WTC11 (cell line): ENCODE results near the gene ABCA3. TPM values are rescaled to one million over a fixed set of nuclear protein-coding genes. Genes with fewer than 3 reads are reported as not detected.

Source experiments
- ATAC-seq: fragments of 200-7000 bp; cut with Tn5 transposase; 2 replicates; pipeline ENCODE4 v1.10.0; 2021; ENCODE audit warnings: mild to moderate bottlenecking, moderate library complexity
- CTCF ChIA-PET: fragments of 300-600 bp; sonication (Branson Sonifier 250); formaldehyde crosslinking; loops from one replicate; lab custom pipeline; 2021; ENCODE audit warnings: antibody characterized with exemption; lab: Charles Lee
- POLR2A ChIA-PET: fragments of 350-600 bp; sonication (Branson Sonifier 250); formaldehyde crosslinking; loops from one replicate; lab custom pipeline; 2021; ENCODE audit warnings: antibody characterized with exemption; lab: Charles Lee
- DNase-seq: peaks from one replicate; pipeline ENCODE4 v3.0.0; 2021; ENCODE audit warnings: low spot score
- H3K27ac Mint-ChIP-seq: 2 replicates; pipeline ENCODE4 v1.8.0; 2021; ENCODE audit warnings: mixed read lengths
- H3K27me3 Mint-ChIP-seq: 2 replicates; pipeline ENCODE4 v1.8.0; 2021; ENCODE audit warnings: low read depth, mild to moderate bottlenecking, moderate library complexity, mixed read lengths
- H3K36me3 Mint-ChIP-seq: 2 replicates; pipeline ENCODE4 v1.8.0; 2021; ENCODE audit warnings: mixed read lengths
- H3K4me1 Mint-ChIP-seq: 2 replicates; pipeline ENCODE4 v1.8.0; 2022; ENCODE audit warnings: mixed read lengths
- H3K4me3 Mint-ChIP-seq: 2 replicates; pipeline ENCODE4 v1.8.0; 2021; ENCODE audit warnings: mild to moderate bottlenecking, moderate library complexity, mixed read lengths
- H3K9me3 Mint-ChIP-seq: 2 replicates; pipeline ENCODE4 v1.8.0; 2021; ENCODE audit warnings: mixed read lengths
- ETV6 ChIP-seq: sonication (generic); formaldehyde crosslinking; IDR thresholded peaks from 2 replicates; pipeline ENCODE4 v1.8.1; 2022; ENCODE audit warnings: mild to moderate bottlenecking, missing genetic modification reagents
- FOXJ3 ChIP-seq: sonication (generic); formaldehyde crosslinking; IDR thresholded peaks from 2 replicates; pipeline ENCODE4 v1.9.0; 2021; ENCODE audit warnings: missing genetic modification reagents, mild to moderate bottlenecking, borderline replicate concordance
- FOXP1 ChIP-seq: sonication (generic); formaldehyde crosslinking; IDR thresholded peaks from 2 replicates; pipeline ENCODE4 v1.8.0; 2022; ENCODE audit warnings: missing genetic modification reagents, mild to moderate bottlenecking, moderate library complexity, borderline replicate concordance
- GABPB1 ChIP-seq: sonication (generic); formaldehyde crosslinking; IDR thresholded peaks from 2 replicates; pipeline ENCODE4 v1.8.1; 2023; ENCODE audit warnings: mild to moderate bottlenecking, missing genetic modification reagents
- KAT7 ChIP-seq: sonication (generic); formaldehyde crosslinking; IDR thresholded peaks from 2 replicates; pipeline ENCODE4 v1.8.1; 2023; ENCODE audit warnings: missing genetic modification reagents, mild to moderate bottlenecking, borderline replicate concordance
- MXD4 ChIP-seq: fragments of 250-450 bp; sonication (Bioruptor Pico); IDR thresholded peaks from 2 replicates; pipeline ENCODE4 v1.8.0; 2021; ENCODE audit warnings: mild to moderate bottlenecking, moderate library complexity, borderline replicate concordance
- NR1H2 ChIP-seq: sonication (generic); formaldehyde crosslinking; IDR thresholded peaks from 2 replicates; pipeline ENCODE4 v1.9.0; 2021; ENCODE audit warnings: mild to moderate bottlenecking, moderate library complexity, missing genetic modification reagents
- NR2C2 ChIP-seq: sonication (generic); formaldehyde crosslinking; IDR thresholded peaks from 2 replicates; pipeline ENCODE4 v1.8.0; 2022; ENCODE audit warnings: mild to moderate bottlenecking, missing genetic modification reagents
- OVOL2 ChIP-seq: fragments of 250-450 bp; sonication (Bioruptor Pico); IDR thresholded peaks from 2 replicates; pipeline ENCODE4 v1.9.0; 2021; ENCODE audit warnings: mild to moderate bottlenecking, borderline replicate concordance
- RELA ChIP-seq: sonication (generic); formaldehyde crosslinking; IDR thresholded peaks from 2 replicates; pipeline ENCODE4 v1.8.1; 2022; ENCODE audit warnings: missing genetic modification reagents, mild to moderate bottlenecking, borderline replicate concordance
- ZNF219 ChIP-seq: sonication (generic); formaldehyde crosslinking; IDR thresholded peaks from 2 replicates; pipeline ENCODE4 v1.8.0; 2023; ENCODE audit warnings: missing genetic modification reagents, mild to moderate bottlenecking, borderline replicate concordance
- ZNF232 ChIP-seq: sonication (generic); formaldehyde crosslinking; IDR thresholded peaks from 2 replicates; pipeline ENCODE4 v1.8.0; 2022; ENCODE audit warnings: mild to moderate bottlenecking, missing genetic modification reagents
- ZNF423 ChIP-seq: fragments of 250-450 bp; sonication (Bioruptor Pico); IDR thresholded peaks from 2 replicates; pipeline ENCODE4 v2.1.2; 2022; ENCODE audit warnings: mild to moderate bottlenecking, moderate library complexity
- total RNA-seq: library from RNA; stranded (reverse); gene quantifications from 3 replicates; pipeline ENCODE4 v1.2.3, GENCODE V29; 2021
- TF ChIP-seq, protein P1 (sequence below): fragments of 250-450 bp; sonication (Bioruptor Pico); IDR thresholded peaks from 2 replicates; pipeline ENCODE4 v1.9.0; 2021; ENCODE audit warnings: mild to moderate bottlenecking, borderline replicate concordance
- TF ChIP-seq, protein P2 (sequence below): sonication (generic); formaldehyde crosslinking; IDR thresholded peaks from 2 replicates; pipeline ENCODE4 v1.8.1; 2022; ENCODE audit warnings: missing genetic modification reagents, borderline replicate concordance
- TF ChIP-seq, protein P3 (sequence below): fragments of 250-450 bp; sonication (Bioruptor Pico); conservative IDR thresholded peaks from 2 replicates; pipeline ENCODE4 v1.9.0; 2021; ENCODE audit warnings: mild to moderate bottlenecking
- TF ChIP-seq, protein P4 (sequence below): sonication (generic); formaldehyde crosslinking; IDR thresholded peaks from 2 replicates; pipeline ENCODE4 v1.8.0; 2023; ENCODE audit warnings: missing genetic modification reagents
- TF ChIP-seq, protein P5 (sequence below): fragments of 250-450 bp; sonication (Bioruptor Pico); IDR thresholded peaks from 2 replicates; pipeline ENCODE4 v1.9.0; 2021; ENCODE audit warnings: moderate library complexity, mild to moderate bottlenecking, inconsistent platforms, borderline replicate concordance

Gene ABCA3
- total RNA-seq, 1 experiment from 2014 or later = 12.1 TPM

DNA sequence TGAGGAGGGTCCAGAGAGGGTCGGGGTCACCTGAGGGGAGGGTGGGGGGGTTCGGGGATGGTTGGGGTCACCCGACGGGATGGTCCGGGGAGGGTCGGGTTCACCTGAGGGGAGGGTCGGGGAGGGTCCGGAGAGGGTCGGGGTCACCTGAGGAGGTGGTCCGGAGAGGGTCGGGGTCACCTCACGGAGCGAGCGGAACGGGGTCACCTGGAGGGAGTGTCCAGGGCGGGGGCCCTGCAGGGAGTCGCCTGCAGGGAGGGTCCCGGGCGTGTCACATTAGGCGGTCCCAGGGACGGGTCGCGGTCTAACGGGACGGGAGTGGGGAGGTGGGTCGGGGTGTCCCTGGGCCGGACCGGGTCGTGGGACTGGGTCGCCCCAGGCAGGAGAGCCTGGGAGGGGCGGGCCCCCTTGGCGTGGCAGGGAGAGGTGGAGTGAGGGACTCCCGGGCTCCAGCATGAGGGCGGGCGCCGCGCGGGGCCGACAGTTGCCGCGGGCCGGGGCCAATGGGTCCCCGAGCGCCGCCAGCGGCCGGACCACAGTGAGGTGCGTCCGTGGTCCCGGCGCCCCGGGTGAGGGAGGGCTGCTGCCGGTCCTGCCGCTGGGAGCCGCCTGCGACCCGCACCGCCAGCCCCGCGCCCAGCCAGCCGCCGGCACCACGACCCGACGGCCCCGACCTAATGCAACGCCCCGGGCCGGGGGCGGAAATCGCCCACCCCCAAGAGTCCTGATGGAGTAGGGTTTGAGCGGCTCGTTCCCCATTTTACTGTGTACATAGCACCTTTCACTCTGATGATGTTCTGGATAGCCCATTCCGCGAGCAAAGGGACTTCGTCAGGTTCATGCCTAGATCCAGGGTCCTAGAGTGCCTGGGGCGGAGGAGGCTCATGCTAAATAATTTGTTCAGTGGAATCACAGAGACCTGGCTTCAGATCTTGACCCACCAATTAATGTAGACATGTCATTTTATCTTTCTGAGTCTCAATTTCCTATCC lies 1.2 kb upstream of the ABCA3 start:
- TF ChIP-seq, protein P1, sequence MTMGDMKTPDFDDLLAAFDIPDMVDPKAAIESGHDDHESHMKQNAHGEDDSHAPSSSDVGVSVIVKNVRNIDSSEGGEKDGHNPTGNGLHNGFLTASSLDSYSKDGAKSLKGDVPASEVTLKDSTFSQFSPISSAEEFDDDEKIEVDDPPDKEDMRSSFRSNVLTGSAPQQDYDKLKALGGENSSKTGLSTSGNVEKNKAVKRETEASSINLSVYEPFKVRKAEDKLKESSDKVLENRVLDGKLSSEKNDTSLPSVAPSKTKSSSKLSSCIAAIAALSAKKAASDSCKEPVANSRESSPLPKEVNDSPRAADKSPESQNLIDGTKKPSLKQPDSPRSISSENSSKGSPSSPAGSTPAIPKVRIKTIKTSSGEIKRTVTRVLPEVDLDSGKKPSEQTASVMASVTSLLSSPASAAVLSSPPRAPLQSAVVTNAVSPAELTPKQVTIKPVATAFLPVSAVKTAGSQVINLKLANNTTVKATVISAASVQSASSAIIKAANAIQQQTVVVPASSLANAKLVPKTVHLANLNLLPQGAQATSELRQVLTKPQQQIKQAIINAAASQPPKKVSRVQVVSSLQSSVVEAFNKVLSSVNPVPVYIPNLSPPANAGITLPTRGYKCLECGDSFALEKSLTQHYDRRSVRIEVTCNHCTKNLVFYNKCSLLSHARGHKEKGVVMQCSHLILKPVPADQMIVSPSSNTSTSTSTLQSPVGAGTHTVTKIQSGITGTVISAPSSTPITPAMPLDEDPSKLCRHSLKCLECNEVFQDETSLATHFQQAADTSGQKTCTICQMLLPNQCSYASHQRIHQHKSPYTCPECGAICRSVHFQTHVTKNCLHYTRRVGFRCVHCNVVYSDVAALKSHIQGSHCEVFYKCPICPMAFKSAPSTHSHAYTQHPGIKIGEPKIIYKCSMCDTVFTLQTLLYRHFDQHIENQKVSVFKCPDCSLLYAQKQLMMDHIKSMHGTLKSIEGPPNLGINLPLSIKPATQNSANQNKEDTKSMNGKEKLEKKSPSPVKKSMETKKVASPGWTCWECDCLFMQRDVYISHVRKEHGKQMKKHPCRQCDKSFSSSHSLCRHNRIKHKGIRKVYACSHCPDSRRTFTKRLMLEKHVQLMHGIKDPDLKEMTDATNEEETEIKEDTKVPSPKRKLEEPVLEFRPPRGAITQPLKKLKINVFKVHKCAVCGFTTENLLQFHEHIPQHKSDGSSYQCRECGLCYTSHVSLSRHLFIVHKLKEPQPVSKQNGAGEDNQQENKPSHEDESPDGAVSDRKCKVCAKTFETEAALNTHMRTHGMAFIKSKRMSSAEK (CRISPR knock-in tag) = no peak
- no peak for TF ChIP-seq OVOL2
- TF ChIP-seq MXD4 (CRISPR knock-in tag) = no peak
- Mint-ChIP-seq H3K9me3 (no peaks in the 10 kb centered on the region), H3K4me1 (peaks cover 8% of the 10 kb centered on the region), H3K27me3 (peaks cover 62% of the 10 kb centered on the region), H3K4me3 (peak overlapping the region; percentile 49), H3K36me3 (peaks cover 8% of the 10 kb centered on the region; the same call in 1 of the 2 replicates), H3K27ac (no peak overlapping the region)
- ChIA-PET POLR2A (no interaction called here), CTCF (no interaction called here)
- DNase-seq (peak; percentile 58), ATAC-seq (peak; percentile 5; the same call in 1 of the 2 replicates)

DNA sequence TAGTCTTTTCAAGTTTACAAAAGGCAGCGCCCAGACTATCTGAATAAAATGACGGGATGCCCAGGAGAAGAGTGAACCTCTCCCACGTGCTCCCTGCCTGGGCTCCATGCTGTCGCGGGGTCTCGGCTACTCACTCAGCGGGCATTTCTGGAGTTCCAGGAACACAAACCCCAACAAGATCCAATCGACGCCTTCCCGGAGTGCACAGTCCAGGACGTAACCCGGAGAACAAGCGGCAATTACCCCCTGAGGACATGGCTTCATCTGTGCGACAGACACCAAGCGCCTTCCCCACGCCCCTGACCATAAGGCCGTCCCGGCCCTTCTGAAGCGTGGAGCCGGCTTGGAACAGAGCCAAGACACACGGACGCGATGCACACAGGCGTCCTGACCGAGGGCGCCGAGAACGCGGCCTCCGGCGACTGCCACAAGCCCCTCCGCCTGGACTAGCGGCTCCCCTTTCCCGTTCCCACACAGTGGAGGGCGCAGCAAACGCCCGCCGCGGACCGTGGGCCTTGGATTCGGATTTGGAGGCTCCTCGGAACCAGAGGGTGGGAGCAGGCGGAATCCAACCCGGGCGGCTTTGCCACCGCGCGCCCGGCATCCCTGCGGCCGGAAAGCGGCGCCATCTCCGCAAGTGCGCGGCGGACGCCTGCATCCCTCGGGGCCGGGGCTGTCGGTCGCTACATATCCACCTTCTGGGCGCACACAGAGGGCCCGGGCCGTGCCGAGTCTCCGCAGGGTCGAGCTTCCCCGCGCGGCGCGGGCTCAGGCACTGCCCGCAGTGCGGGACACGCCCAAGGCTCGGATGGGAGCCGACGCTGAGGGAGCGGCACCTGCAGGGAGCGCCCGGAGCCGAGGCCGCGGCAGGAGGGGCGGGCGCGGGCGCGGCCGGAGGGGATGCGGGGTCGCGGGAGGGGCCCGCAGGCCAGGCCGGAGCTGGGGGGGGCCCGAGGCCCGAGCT lies 725 bp downstream of the ABCA3 start:
- CTCF ChIA-PET = interaction anchor here (0.5 to 1.4 kb wide), 21 partner anchors 9 to 729 kb away, joined by 3 to 7 read pairs (median 4); partner anchors contain the start of gene TEDC2
- peaks cover 67% of the 10 kb centered on the region for H3K27me3 Mint-ChIP-seq
- peak overlapping the region; percentile 70 for H3K4me3 Mint-ChIP-seq
- DNase-seq (peak; percentile 55), ATAC-seq (peak; percentile 27)
- H3K36me3 Mint-ChIP-seq = peaks cover 8% of the 10 kb centered on the region; the same call in 1 of the 2 replicates
- H3K4me1 Mint-ChIP-seq = peaks cover 8% of the 10 kb centered on the region
- H3K27ac Mint-ChIP-seq = no peak overlapping the region
- POLR2A ChIA-PET = interaction anchor here (1.0 kb wide), 1 partner anchor 88 kb away, joined by 4 read pairs; the partner anchor contains the start of gene ECI1
- H3K9me3 Mint-ChIP-seq = no peaks in the 10 kb centered on the region
- TF ChIP-seq ETV6 (CRISPR knock-in tag) (no peak), ZNF423 (CRISPR knock-in tag) (no peak), FOXP1 (CRISPR knock-in tag) (peak; percentile 87), FOXJ3 (CRISPR knock-in tag) (no peak), KAT7 (CRISPR knock-in tag) (no peak), NR1H2 (CRISPR knock-in tag) (0 out of 2 replicates have a peak, but pooled peaks have one; percentile 38), NR2C2 (CRISPR knock-in tag) (0 out of 2 replicates have a peak, but pooled peaks have one; percentile 42), GABPB1 (CRISPR knock-in tag) (peak; percentile 19; the same call in 1 of the 2 replicates), ZNF219 (CRISPR knock-in tag) (peak; percentile 84; the same call in 1 of the 2 replicates), RELA (CRISPR knock-in tag) (peak; percentile 66; the same call in 1 of the 2 replicates), ZNF232 (no peak)
- TF ChIP-seq, protein P2, sequence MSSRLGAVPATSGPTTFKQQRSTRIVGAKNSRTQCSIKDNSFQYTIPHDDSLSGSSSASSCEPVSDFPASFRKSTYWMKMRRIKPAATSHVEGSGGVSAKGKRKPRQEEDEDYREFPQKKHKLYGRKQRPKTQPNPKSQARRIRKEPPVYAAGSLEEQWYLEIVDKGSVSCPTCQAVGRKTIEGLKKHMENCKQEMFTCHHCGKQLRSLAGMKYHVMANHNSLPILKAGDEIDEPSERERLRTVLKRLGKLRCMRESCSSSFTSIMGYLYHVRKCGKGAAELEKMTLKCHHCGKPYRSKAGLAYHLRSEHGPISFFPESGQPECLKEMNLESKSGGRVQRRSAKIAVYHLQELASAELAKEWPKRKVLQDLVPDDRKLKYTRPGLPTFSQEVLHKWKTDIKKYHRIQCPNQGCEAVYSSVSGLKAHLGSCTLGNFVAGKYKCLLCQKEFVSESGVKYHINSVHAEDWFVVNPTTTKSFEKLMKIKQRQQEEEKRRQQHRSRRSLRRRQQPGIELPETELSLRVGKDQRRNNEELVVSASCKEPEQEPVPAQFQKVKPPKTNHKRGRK (CRISPR knock-in tag) = no peak
- TF ChIP-seq, protein P3, sequence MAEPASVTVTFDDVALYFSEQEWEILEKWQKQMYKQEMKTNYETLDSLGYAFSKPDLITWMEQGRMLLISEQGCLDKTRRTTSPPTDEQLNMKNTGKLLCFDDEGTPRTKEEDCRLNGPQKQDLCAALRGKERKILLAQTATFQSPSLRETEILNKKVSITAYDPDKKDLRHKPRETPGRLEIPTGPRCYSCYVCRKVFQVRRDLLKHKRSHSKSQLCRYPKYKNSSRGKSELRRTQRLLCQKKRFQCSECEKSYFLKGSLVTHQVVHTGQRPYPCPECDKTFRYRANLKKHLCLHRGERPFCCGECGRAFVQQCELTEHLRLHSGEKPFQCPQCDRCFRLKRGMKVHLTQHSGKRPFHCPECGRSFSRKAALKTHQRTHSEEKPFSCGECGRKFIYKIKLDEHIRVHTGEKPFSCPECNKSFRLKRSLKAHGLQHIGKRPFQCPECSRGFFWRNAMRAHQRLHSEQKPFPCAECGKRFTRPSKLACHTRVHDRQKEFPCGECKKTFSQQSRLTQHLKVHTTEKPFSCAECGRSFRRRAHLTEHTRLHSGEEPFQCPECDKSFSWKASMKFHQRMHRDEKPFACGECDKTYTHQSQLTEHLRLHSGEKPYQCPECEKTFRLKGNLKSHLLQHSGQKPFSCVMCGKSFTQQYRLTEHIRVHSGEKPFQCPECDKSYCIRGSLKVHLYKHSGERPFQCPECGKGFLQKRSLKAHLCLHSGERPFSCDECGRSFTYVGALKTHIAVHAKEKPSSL = no peak
- TF ChIP-seq, protein P4, sequence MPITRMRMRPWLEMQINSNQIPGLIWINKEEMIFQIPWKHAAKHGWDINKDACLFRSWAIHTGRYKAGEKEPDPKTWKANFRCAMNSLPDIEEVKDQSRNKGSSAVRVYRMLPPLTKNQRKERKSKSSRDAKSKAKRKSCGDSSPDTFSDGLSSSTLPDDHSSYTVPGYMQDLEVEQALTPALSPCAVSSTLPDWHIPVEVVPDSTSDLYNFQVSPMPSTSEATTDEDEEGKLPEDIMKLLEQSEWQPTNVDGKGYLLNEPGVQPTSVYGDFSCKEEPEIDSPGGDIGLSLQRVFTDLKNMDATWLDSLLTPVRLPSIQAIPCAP (CRISPR knock-in tag) = no peak
- TF ChIP-seq, protein P5, sequence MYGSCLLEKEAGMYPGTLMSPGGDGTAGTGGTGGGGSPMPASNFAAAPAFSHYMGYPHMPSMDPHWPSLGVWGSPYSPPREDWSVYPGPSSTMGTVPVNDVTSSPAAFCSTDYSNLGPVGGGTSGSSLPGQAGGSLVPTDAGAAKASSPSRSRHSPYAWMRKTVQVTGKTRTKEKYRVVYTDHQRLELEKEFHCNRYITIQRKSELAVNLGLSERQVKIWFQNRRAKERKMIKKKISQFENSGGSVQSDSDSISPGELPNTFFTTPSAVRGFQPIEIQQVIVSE (CRISPR knock-in tag) = no peak
